ENCODE results near the gene PKP4.

DNA sequence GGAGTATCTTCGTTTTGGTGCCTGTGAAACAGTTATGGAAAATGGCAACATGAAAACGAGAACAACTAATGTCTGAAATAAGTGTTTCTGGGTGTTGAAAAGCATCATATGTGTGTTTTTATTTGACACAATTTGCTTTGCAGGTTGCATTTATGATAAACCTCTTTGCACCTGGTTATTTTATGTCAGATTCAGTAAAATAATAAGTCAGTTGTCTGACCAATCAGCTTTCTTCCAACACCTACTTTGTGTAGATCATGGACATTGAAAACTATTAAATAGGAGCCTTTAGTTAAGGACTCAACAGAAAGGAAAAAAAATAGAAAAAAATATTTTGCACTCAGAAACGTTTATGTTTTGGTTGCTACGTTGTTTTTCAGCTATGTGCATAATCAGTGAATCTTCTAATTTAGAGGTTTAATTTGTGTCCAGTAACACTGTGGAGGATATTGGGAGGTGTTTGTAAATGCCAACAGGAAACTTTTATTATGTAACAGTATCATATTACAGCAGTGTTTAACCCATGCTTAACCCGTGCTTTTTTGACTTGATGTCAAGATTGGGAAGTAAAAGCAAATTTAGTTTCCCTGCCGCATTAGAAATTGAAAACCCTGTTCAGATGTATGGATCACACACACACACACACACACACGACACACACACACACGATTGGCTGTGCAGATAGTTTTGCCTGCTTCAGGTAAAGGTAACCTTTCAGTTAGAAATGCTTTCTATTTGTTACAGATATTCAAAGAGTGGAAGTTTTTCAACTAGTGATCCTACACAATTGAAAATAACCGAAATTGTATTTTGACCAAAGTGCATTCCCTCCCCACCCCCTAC, 2.6 kb downstream of the PKP4 start:
- TF ChIP-seq, protein P1, sequence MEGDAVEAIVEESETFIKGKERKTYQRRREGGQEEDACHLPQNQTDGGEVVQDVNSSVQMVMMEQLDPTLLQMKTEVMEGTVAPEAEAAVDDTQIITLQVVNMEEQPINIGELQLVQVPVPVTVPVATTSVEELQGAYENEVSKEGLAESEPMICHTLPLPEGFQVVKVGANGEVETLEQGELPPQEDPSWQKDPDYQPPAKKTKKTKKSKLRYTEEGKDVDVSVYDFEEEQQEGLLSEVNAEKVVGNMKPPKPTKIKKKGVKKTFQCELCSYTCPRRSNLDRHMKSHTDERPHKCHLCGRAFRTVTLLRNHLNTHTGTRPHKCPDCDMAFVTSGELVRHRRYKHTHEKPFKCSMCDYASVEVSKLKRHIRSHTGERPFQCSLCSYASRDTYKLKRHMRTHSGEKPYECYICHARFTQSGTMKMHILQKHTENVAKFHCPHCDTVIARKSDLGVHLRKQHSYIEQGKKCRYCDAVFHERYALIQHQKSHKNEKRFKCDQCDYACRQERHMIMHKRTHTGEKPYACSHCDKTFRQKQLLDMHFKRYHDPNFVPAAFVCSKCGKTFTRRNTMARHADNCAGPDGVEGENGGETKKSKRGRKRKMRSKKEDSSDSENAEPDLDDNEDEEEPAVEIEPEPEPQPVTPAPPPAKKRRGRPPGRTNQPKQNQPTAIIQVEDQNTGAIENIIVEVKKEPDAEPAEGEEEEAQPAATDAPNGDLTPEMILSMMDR (IDR thresholded peaks at IDR 0.05), result no peak
- TF ChIP-seq POLR2A (IDR thresholded peaks at IDR 0.05), result no peak
- no peak for TF ChIP-seq EP300 (IDR thresholded peaks at IDR 0.05)
- no peak for TF ChIP-seq POLR2AphosphoS5 (IDR thresholded peaks at IDR 0.05)
